A673 (cell line): ENCODE measurements around the gene ARFGAP1. TPM values are rescaled to one million over a fixed set of nuclear protein-coding genes. Genes with fewer than 3 reads are reported as not detected.

ENCODE experiments used
- BruUV-seq: library from RNA; stranded (reverse); fragments of 400-500 nt; replicated peaks from 2 replicates; lab custom pipeline; 2021; lab: Mats Ljungman, UMichigan
- CTCF ChIA-PET: fragments of 300-600 bp; sonication (Branson Sonifier 250); formaldehyde crosslinking; loops from one replicate; lab custom pipeline; 2022; ENCODE audit warnings: antibody characterized with exemption; lab: Charles Lee
- POLR2A ChIA-PET: fragments of 300-600 bp; sonication (Branson Sonifier 250); formaldehyde crosslinking; loops from one replicate; lab custom pipeline; 2022; ENCODE audit warnings: antibody characterized with exemption; ENCODE audit not compliant: low non-redundant PET; lab: Charles Lee
- DNase-seq: peaks from one replicate; pipeline ENCODE4 v3.0.0-alpha.2; 2015; ENCODE audit warnings: low spot score
- H3K27ac ChIP-seq: fragments of 200-600 bp; sonication (generic); 2 replicates; pipeline ENCODE4 v1.5.1; 2016; ENCODE audit warnings: mixed run types, low read depth, mild to moderate bottlenecking, mixed read lengths, antibody characterized with exemption, low read length; ENCODE audit not compliant: poor library complexity, severe bottlenecking
- H3K27me3 ChIP-seq: fragments of 200-600 bp; sonication (generic); replicated peaks from 2 replicates; pipeline ENCODE4 v1.6.1; 2017; ENCODE audit warnings: mixed run types, low read depth, mild to moderate bottlenecking, mixed read lengths, antibody characterized with exemption, low read length; ENCODE audit not compliant: insufficient read depth, poor library complexity
- H3K36me3 ChIP-seq: fragments of 200-600 bp; sonication (generic); 2 replicates; pipeline ENCODE4 v1.6.1; 2016; ENCODE audit warnings: mixed run types, mild to moderate bottlenecking, mixed read lengths, antibody characterized with exemption, low read length; ENCODE audit not compliant: insufficient read depth, poor library complexity, severe bottlenecking
- H3K4me1 ChIP-seq: fragments of 200-600 bp; sonication (generic); 2 replicates; pipeline ENCODE4 v1.6.1; 2017; ENCODE audit warnings: mixed run types, mild to moderate bottlenecking, mixed read lengths, antibody characterized with exemption, low read length; ENCODE audit not compliant: insufficient read depth, poor library complexity, severe bottlenecking
- H3K4me3 ChIP-seq: fragments of 200-600 bp; sonication (generic); 2 replicates; pipeline ENCODE4 v1.5.1; 2016; ENCODE audit warnings: low read depth, mixed run types, mild to moderate bottlenecking, mixed read lengths, low read length; ENCODE audit not compliant: poor library complexity, severe bottlenecking
- H3K9me3 ChIP-seq: fragments of 200-600 bp; sonication (generic); 2 replicates; pipeline ENCODE4 v1.6.1; 2016; ENCODE audit warnings: mixed run types, low read depth, mild to moderate bottlenecking, mixed read lengths, antibody characterized with exemption, low read length; ENCODE audit not compliant: poor library complexity, severe bottlenecking
- CTCF ChIP-seq: fragments of 300-800, 200-600 bp; sonication (generic); conservative IDR thresholded peaks from 2 replicates; pipeline ENCODE4 v1.5.1; 2017; ENCODE audit warnings: low read depth, mild to moderate bottlenecking, antibody characterized with exemption, low read length, moderate library complexity, mixed read lengths
- EZH2 ChIP-seq: fragments of 200-600 bp; sonication (generic); IDR thresholded peaks from 2 replicates; pipeline ENCODE4 v1.6.1; 2017; ENCODE audit warnings: borderline replicate concordance, low read depth, mild to moderate bottlenecking, mixed read lengths, antibody characterized with exemption, low read length; ENCODE audit not compliant: poor library complexity, severe bottlenecking
- intact Hi-C: fragments of 100-400 bp; cut with micrococcal nuclease; formaldehyde crosslinking; loops from one replicate; pipeline ENCODE4 v1.10.0; 2022; ENCODE audit not compliant: unreplicated experiment
- total RNA-seq: library from RNA; stranded (reverse); gene quantifications from 2 replicates; pipeline ENCODE4 v1.2.3, GENCODE V29; 2021

ARFGAP1 gene
- total RNA-seq, 1 experiment from 2014 or later = 90.4 TPM

GRCh38 chr20:63284083-63284440, 11.4 kb downstream of the ARFGAP1 start:
- H3K27ac ChIP-seq = no peak overlapping the region
- no peaks in the 10 kb centered on the region for H3K27me3 ChIP-seq
- CTCF ChIA-PET = no interaction called here
- DNase-seq = no peak
- no peak for TF ChIP-seq EZH2
- TF ChIP-seq CTCF = no peak
- no peaks in the 10 kb centered on the region for H3K4me1 ChIP-seq
- no TSS peak for BruUV-seq
- intact Hi-C loops = no loop called here
- H3K4me3 ChIP-seq = no peak overlapping the region
- POLR2A ChIA-PET = no interaction called here
- H3K36me3 ChIP-seq = peaks cover 20% of the 10 kb centered on the region
- no peaks in the 10 kb centered on the region for H3K9me3 ChIP-seq

DNA sequence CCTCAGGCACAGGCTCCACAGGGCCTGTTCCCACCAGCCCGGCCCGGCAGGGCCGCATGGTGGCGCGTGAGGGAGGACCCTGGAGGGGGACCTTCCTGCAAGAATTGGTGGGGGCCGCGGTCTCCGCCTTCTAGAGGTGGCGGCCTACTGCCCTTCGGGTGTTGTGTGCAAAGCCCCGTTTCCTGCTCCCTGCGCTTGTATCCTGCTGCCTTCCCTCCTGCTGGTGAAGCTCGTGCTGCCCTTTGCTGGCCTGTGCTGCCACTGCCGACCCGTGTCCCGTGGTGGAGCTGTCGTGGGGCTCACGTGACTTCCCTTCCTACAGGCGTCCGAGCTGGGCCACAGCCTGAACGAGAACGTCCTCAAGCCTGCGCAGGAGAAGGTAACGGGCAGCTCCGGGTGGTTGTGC, 11.9 kb downstream of the ARFGAP1 start:
- peaks cover 16% of the 10 kb centered on the region for H3K36me3 ChIP-seq
- CTCF ChIA-PET = no interaction called here
- no peaks in the 10 kb centered on the region for H3K9me3 ChIP-seq
- no peak overlapping the region for H3K4me3 ChIP-seq
- intact Hi-C loops = no loop called here
- no peaks in the 10 kb centered on the region for H3K27me3 ChIP-seq
- H3K4me1 ChIP-seq = no peaks in the 10 kb centered on the region
- BruUV-seq = no TSS peak
- no peak for DNase-seq
- POLR2A ChIA-PET = no interaction called here
- TF ChIP-seq EZH2 = no peak
- TF ChIP-seq CTCF = no peak
- H3K27ac ChIP-seq = no peak overlapping the region

DNA sequence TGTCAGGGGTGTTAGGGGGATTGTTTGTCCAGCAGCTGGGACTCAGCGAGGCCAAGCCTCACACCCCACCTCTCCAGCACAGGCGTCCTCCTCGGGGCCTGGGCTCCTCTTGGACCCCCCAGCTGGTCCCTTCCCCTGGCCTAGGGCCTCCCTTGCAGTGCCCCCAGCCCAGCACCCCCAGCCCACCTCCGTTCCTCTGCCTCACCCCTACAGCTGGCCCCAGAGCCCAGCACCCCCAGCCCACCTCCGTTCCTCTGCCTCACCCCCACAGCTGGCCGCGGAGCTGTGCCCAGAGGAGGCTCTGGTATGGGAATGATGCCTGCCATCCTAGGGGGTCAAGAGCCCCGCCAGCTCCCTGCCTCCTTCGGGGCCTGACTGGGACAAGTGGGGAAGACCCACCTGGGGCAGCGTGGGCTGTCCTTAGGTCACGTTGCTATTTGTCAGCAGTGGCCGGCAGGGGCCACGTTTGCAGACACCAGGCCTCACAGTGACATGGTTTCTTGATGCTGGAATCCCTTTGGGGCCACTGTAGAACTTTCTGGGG, 12.4 kb downstream of the ARFGAP1 start:
- no peaks in the 10 kb centered on the region for H3K27me3 ChIP-seq
- intact Hi-C loops = no loop called here
- TF ChIP-seq EZH2 = no peak
- no peak for TF ChIP-seq CTCF
- ChIA-PET POLR2A (interaction anchor here (0.6 kb wide), 1 partner anchor 806 kb away, joined by 3 read pairs; no protein-coding TSS in a partner anchor), CTCF (no interaction called here)
- DNase-seq = no peak
- H3K9me3 ChIP-seq = no peaks in the 10 kb centered on the region
- no peak overlapping the region for H3K27ac ChIP-seq
- BruUV-seq = no TSS peak
- no peaks in the 10 kb centered on the region for H3K4me1 ChIP-seq
- peaks cover 12% of the 10 kb centered on the region for H3K36me3 ChIP-seq
- no peak overlapping the region for H3K4me3 ChIP-seq
